ENCODE results near the gene CBLC.

DNA sequence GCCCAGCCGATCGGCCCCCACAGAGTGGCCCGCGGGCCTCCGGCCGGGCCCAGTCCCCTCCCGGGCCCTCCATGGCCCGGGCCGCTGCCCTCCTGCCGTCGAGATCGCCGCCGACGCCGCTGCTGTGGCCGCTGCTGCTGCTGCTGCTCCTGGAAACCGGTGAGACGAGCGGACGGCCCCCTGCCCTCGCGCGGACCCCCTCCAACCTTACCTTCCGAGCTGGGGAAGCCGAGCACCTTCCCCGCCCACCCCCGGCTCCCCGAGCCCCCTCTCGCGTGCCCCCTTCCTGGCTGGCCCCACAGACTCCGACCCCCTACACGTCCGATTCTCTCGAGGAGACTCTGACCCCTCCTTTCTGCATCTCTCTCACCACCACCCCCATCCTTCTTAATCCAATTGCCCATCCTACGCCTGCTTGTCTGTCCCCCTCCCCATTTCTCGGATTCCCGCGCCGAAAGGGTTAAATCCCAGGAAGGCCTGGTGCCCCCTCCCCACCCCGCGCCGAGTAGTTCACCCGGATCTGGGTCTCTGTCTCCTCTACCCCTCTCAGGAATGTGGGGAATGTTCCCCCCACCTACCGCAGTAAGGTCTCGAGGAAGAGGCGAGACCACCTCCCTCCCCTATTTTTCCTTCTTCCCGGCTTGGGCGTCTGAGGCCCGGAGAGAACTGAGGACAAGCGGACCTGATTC, 68.9 kb downstream of the CBLC start:
- TF ChIP-seq CTCF (IDR thresholded peaks at IDR 0.05) (no peak), POLR2A (IDR thresholded peaks at IDR 0.05) (no peak)

Data from lower leg skin (tissue), 3 donors.